T47D (cell line): ENCODE data around the gene IRAK1.

Experiments
- DNase-seq, 2 experiments: peaks; one replicate each; pipeline versions ENCODE4 v3.0.0 to v3.0.0-alpha.2; 2011 to 2012; ENCODE audit warnings: low read depth in 1 of 2, low spot score in 1 of 2
- JUND ChIP-seq: IDR thresholded peaks from 2 replicates; pipeline ENCODE4 v1.6.1; 2012; ENCODE audit warnings: low read depth
- in situ Hi-C: cut with HindIII; loops from 2 replicates; pipeline ENCODE4 v1.10.0; 2016; ENCODE audit warnings: low sequenced_read_pairs, low pct_unique_long_range_greater_than_20kb

Gene IRAK1

DNA sequence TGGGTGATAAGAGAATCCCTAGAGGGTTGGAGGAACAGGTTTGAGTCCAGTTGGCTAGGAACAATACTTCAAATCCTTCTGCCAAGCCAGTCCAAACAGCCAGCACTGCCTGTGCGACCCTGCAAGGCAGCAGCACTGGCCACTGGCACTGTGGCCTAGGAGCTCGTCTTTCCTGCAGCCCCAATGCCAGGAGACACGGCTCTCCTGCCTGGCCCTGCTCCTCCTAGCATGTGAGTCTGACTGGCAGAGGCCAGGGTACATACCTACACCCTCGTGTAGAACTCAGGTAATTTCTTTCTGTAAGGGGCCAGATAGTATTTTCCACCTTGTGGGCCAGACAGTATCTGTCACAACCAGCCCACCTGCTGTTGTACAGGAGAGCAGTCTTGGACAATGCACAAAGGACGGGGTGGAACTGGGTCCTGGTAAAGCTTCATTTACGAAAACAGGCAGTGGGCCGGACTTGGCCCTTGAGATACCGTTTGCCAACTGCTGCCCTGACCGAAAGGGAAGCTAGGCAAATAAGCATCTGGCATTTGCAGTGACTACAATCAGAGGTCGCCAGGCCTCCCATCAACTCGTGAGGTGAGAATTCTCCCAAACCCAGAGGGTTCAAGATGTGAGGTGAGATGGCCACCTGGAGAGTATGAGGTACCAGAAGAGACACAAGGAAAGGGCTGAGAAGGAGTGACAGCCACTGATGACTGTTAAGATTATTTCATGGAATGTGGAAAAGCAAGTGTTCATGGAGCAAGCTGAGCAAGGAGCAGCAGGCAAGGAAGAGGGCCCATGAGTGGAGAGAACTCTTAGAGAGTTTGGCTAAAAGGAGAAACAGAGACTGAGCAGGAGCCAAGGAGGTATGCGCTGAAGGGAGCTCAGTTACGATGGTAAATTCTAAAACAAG, 29.8 kb upstream of the IRAK1 start:
- in situ Hi-C loops: no loop called here
- TF ChIP-seq JUND: no peak
- DNase-seq: peak in 1 of 2 experiments; percentile 82

GRCh38 chrX:154048398-154048797, 28.7 kb upstream of the IRAK1 start:
- in situ Hi-C loops: no loop called here
- no peak for DNase-seq
- no peak for TF ChIP-seq JUND

DNA sequence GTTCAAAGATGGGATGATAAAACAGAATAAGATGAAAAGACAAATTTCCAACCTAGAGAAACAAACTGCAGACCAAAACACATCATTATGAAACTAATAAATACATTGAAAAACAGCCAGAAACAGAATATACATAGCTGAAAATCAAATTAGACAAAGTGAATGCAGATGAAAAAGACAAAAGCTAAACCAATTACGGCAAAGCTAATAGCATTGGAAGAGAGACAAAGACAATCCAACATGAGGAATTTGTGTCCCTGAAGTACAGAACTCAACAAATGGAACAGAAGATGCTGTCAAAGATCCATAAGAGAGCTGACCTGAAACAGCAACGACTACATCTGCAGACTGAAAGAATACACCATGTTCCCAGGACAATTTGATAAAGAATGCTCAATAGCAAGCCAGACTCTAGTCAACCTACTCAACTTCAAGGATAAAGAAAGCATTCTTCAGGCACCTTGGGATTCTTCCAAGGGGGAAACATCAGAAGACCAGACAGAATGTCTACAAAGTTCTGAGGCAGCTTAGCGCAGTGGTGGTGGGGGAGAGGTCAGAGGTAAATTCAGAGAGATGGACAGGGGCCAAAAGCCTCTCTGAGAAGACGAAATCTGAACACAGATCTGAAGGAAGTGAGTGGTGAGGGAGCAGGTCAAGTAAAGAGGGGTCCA, 27.4 kb upstream of the IRAK1 start:
- no peak for TF ChIP-seq JUND
- peak in 1 of 2 experiments; percentile 19 for DNase-seq
- in situ Hi-C loops: no loop called here

DNA sequence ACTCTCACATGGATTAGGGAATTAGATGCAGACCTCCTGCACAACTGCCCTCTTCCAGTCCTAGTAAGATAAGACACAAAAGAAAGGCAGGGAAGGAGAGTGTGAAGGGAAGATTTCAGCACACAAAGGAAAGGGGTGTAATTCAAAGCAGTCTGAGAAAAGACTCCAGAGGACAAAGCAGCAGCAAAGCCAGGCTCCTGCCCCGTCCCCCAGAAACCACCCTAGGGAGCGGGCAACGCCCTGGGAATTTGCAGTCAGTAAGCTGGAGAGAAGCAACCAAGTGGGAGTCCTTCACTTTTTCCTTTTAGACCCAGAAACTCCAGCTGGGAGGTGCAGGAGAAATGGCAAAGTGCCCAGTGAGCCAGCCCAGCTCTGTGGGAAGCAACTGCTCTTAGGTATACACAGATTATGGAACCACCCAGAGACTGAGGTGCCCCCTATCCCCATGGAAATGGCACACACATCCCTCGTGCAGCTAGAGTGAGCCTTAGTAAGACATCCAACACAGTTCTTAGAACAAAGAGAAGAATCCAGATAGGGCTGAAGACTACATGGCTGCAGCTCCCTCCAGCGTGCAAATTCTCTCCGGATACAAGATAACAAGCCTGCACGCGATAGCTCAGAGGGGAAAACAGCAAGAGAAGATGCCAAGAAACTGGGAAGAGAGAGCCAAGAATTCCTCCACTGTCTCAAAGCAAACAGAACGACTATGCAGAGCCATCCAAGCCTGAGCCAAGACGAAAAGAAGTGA, 26.5 kb upstream of the IRAK1 start:
- peak in 1 of 2 experiments; percentile 52 for DNase-seq
- TF ChIP-seq JUND: no peak
- in situ Hi-C loops: no loop called here

DNA sequence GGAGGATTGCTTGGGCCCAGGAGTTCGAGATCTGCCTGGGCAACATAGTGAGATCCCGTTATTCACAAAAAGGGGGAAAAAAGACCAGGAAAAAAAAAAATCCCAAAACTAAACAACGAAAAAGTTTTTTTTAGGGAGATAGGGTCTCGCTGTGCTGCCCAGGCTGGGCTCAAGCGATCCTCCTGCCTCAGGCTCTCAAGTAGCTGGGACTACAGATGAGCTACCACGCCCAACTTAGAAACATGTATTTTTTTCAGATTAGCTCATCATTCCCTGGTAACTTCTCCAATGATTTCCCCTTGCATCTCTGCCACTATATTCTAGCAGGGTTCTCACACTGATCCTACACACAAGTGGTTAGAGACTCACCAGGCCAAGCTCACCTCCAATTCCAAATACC, 24.4 kb upstream of the IRAK1 start:
- no peak for TF ChIP-seq JUND
- in situ Hi-C loops: no loop called here
- DNase-seq: no peak

DNA sequence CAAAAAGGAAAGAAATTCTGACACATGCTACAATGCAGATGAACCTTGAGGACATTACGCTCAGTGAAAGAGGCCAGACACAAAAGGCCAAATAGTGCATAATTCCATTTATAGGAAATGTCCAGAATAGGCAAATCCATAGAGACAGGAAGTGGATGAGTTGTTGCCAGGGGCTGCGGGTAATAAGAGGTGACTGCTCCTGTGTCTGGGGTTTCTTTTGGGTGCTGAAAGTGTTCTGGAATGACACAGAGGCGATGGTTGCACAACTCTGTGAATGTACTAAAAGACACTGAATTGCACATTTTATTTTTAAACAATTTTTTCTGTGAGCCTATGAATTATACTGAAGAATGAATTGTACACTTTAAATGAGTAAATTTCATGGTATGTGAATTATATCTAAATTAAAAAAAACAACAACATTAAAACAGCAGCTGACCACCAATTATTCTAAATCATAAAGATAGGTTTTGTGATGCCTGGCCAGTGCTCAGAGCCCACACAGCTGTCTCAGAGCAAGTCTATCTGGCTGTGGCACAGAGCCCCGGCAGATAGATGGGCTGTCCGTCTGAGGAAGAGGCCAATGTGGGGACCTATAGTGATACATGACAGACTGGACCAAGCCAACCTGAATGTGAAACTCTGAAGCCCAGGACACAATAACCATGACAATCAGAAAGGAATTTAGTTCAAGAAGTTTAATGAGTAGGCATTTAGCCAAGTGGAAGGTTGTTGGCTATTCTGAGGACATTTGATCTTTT, 23.5 kb upstream of the IRAK1 start:
- DNase-seq: no peak

GRCh38 chrX:154040863-154041262, 21.2 kb upstream of the IRAK1 start:
- in situ Hi-C loops: no loop called here
- no peak for DNase-seq
- TF ChIP-seq JUND: no peak

More for the DNA sequence above, 23.5 kb upstream of the IRAK1 start:
- TF ChIP-seq JUND: no peak
- in situ Hi-C loops: no loop called here

- in situ Hi-C loops: no loop called here
- no peak for TF ChIP-seq JUND
- DNase-seq: no peak
These were observed 20.6 kb upstream of the IRAK1 start for GRCh38 chrX:154040307-154040756.

- no peak for DNase-seq
- TF ChIP-seq JUND: no peak
- in situ Hi-C loops: no loop called here
These were observed 19.9 kb upstream of the IRAK1 start for GRCh38 chrX:154039577-154039976.

DNA sequence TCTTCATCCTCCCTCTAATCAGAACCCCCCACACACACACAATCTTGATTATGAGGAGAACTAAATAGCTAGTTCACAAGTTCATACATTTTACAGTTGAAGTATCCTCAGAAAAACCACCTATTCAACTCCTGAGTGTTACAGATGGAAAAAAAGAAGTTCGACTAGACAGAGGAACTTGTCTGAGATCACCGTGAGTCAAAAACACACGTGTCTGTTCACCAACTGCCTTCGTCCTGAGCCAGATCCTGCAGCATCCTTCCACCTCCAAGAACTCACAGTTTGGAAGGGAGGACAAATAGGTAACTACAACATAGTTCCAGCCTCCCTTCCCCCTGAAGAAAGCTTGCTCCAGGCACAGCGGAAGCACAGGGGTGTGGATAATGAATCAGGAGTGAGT, 19.0 kb upstream of the IRAK1 start:
- in situ Hi-C loops: no loop called here
- TF ChIP-seq JUND: no peak
- no peak for DNase-seq

DNA sequence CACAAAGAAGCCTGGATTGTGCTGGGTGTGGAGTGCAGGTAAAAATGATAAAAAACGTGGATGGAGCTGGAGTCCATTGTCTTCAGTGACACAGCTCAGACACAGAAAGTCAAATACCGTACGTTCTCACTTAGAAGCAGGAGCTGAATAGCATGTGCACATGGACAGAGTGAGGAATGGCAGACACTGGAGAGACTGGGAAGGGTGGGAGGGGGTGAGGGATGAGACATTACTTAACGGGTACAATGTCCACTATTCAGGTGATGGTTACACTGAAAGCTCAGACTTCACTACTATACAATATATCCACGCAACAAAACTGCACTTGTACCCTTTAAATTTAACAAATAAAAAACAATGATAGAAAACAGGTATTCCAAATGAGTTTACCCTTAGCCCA, 18.1 kb upstream of the IRAK1 start:
- no peak for TF ChIP-seq JUND
- in situ Hi-C loops: no loop called here
- no peak for DNase-seq

- in situ Hi-C loops: no loop called here
- no peak for TF ChIP-seq JUND
- no peak for DNase-seq
These were observed 16.8 kb upstream of the IRAK1 start for GRCh38 chrX:154036513-154036912.
